GM21367 (cell line): ENCODE measurements around the gene PROB1.
"Not testable (repeated sequence)": the region's sequence is repeated elsewhere in the genome, so short reads cannot be mapped to it uniquely, and the experiment has no call there.

Source experiments
- ATAC-seq: cut with Tn5 transposase; IDR thresholded peaks from one replicate; pipeline ENCODE4 v1.9.1; 2021; ENCODE audit not compliant: unreplicated experiment

Gene PROB1

DNA sequence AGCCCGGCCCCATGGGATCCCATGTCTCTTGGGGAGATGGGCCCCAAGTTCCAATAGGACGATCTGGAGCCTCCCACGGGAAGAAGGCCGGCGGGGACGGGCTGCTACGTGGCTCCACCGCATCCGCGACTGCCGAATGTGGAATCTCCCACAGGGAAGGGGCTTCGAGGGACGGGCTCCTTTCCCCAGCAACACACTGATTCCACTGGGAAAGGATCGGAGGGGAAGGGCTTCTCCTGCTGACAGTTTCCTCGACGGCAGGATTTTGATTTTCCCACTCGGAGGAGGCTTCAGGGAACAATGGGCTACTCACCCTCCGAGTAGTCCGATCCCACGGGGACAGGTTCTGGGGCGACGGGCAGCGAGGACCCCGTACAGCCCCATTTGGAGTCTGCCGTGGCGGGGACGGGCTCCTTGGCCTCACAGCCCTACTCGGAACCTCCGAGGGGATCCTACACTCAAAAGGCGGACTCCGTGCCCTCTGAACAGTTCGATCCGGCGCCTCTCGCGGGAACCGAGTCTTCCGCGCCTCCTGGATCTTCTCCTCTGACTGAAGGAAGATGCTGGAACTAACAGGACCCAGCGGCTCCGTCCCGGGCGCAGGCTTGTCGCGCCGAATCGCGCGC, 1.3 kb downstream of the PROB1 start:
- ATAC-seq = no peak

DNA sequence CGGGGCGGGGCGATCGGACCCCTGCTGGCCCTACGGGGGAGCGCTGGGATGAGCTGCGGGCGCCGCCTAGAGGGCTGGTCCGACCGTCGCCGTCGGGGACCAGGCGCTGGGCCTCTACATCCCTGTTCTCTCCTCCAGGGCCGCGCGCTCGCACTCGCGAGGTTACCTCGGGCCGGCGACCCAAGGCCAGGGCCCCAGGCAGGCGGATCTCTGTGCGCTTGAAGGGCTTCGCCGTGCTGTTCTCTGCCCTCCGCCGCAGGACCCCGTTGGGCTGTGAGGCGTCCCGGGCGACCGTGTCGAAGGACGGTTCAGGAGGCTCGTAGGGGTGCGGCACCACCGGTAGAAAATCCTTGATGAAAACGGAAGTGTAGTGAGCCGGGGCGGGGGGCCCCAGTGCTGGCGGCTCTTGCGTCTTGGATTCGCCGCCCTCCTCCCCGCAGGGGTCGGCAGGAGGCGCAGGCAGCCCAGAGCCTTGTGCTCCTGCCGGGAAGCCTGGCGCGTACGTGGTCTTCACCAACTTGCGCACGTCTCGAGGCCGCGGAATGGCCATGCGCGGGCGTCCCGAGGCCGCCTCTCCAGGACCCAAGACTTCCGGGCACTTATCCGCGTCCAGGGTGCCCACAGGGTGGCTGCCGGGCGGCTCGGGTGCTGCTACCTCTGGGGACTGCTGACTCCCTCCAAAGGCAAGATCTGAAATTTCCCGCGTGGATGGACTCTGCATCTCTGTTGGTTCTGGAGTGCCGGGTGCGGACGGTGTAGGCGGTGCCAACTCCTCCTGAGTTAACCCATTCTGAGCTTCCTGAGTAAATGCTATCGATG, 2.0 kb downstream of the PROB1 start:
- peak; percentile 31 for ATAC-seq

DNA sequence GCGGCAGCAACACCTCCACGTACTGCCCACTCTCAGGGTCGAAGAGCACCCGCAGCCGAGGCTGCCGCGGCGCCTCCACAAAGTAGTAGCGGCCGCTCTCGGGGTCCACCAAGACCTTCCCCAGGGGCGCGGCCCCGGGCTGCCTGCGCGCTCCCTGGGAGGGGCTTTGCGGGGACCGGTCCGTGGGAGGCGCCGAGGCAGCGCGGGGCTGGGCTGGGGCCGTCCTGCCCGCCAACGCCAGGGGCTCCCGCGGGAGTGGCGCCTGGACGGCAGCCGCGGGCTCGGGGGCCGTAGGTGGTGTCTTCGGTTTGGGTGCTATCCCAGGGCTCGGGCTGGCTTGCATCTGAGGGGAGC, 2.6 kb downstream of the PROB1 start:
- ATAC-seq = peak; percentile 2

DNA sequence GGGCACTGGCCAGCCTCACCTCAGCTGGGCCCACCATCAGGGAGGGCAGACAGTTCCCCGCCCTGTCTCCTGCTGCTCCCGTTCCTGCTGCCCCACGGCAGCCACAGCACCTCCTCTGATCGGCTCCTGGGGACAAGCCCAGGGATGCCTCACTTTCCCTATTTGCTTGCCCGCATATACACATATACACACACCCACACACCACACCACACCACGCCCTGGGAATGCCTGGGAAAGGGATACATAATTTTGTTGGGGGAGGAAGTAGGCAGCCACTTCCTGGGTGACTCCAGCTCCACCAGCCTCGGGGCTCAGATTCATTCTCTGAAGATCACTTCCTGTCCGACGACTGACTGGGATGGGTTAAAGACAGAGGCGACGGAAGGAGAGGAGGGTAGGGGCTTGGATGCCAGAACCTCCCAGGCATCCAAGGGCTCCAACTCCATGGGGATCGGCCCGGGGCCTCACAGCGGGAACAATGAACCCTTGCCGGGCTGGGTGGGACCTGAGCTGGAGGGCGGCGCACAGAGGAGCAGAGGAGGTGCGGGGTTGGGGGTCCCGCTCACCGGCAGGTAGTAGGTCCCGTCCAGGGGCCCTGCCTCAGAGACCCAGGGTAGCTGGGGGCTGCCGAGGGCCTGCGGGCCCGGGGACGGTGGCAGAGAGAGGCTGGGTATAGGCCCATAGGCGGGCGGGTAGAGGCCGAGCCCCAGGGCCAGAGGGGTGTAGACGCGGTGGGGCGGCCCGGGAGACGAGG, 3.2 kb downstream of the PROB1 start:
- no peak for ATAC-seq

DNA sequence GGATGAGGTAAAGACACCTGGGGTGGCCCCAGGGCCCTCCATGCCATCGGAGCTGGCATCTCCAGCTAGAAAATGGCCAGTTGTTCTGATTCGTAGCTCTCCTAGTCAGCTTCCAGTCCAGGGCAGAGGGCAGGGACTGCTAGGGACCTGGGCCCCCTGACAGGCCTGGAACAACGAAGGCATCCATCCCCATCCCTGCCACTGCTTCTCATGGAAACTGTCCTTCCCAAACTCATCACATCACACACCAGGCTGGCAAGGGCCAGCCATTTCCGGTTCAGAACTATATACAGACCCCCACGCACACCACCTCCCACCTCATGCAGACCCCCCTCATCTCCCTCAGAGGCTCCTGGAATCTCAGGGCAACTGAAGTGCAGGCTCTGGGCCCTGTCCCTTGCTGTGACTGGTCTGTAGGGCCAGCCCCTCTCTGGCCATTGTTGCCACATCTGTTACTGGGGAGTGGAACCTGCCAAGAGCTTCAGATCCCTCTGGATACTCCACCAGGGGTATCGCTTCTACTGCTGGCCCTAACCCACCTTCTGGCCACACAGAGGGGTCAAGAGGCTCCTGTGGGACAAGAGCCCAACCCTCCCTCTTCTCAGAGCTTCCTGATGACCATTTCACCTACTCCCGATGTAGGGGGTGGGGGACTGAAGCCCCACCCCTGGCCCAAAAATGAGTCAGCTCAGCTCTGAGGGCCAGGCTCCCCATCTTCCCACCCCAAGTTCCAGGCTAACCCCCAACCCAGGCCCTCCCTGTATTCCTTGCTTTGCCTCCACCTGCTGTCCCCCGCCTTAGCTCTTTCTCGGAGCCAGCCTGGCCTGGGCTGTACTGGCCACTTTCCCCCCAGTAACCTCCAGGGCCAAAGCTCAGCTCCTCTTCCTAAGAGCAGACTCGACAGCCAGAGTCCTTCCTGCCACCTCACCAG, 4.0 kb downstream of the PROB1 start:
- no peak for ATAC-seq

DNA sequence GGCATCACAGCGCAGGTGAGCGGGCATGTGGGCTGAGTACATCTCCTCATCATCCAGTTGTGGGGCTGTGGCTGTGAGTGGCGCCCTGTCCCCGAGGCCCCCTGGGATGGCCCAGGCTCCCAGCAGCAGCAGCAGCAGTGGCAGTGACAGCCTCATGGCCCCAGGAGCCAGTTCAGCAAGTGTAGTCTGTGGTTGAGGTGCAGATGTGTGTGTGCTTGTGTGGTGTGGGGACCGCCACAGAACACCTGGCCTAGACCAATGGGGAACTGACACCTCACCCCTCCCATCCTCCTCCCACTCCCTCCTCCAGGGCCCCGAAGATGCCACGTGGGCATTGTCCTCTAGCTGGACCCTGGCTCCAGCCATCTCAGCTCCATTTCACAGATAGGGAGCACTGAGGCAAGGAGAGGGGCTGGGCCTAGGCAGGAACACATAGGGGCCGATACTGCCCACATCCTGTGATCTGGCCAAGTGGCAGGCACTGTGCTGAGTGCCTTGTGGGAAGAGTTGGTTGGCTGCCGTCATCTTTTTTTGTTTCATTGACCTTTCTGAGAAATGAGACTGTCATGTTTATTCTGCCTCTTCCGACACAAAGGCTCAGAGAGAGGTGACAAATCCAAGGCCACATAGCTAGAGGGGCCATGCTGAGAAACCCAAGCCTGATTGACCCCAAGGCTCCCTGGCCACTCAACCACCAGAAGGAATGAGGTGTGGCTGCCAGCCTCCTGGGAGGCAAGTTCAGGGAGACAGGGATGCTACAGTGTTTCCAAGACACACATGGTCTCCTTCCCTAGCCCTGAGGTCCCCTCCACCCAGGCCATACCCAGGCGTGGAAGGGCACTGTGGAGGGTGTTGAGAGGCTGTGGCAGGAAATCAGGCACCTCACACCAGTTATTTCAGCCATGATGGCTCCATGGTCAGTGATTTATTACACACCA, 4.9 kb downstream of the PROB1 start, which contains the start of gene MZB1:
Gene MZB1, minus strand, starts transcription at position 213 of the 938 bp plus-strand sequence. Its CDS starts 57 bp downstream, at position 156.
- ATAC-seq = peak; percentile 37

DNA sequence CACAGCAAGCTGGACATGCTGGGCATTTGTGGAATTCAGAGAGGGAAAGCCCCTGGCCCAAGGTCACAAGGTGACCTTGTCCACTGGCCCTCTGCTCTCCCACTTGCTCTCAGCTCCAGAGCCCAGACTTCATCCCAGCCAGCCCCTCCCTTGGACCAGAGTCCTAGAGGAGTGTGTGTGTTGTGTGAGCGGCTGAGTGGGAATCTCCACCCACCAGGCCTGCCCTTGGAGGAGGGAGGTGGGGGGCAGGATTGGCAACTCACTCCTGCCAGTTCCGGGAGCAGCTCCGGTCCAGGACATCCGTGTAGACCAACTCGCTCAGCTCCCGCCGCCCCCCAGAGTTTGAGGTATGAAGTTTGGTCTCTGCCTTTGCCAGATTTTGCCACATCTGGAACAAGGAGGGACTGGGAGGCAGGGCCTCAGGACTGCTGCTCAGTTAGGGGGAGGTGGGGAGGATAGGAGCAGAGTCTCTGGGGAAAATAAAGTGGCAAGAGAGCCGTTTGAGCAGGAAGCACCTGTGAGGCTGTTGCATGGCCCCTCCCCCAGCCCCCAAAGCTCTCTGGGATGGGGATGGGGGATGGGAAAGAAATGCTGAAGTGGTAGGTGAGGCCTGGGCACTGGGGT, 6.6 kb downstream of the PROB1 start:
- no peak for ATAC-seq

DNA sequence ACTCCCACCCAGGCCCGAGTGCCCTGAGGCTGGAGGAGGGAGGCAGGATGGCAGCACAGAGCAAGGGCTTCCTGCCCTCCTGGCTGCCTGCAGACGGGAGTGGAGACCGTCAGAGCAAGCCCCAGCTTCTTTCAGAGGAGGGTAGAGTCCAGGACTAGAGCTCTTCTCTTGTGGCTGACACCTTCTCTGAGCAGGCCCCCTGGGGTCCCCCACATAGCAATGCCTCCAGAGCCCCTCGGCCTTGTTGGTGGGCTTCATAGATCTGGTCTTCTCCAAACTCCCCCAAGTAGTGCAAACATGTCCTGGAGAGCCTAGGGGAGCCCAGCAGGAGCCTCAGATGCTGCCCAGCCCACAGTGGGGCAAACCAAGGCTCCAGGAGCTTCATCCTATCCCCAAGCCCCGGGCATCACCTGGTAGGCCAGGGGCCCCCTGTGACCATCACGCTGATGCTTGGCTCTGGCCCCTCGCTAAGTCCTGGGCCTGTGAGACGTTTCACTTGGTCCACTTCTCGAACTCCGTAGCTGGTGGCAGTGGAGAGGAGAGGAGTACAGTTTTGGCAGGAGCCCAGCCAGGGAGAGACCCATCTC, 7.2 kb downstream of the PROB1 start:
- no peak for ATAC-seq

DNA sequence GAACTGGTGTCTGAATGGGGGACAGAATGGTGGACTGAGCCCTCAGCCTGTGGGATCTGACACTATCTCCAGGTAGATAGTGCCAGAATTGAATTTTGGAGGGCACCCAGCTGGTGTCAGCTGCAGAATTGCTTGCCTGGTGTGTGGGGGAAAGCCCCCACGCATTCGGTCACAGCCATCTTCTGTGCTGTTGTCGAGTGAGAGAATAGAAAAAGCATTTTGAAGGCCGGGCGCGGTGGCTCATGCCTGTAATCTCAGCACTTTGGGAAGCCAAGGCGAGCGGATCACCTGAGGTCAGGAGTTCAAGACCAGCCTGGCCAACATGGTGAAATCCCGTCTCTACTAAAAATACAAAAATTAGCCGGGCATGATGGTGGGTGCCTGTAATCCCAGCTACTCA, 7.9 kb downstream of the PROB1 start:
- ATAC-seq = not testable (repeated sequence)

DNA sequence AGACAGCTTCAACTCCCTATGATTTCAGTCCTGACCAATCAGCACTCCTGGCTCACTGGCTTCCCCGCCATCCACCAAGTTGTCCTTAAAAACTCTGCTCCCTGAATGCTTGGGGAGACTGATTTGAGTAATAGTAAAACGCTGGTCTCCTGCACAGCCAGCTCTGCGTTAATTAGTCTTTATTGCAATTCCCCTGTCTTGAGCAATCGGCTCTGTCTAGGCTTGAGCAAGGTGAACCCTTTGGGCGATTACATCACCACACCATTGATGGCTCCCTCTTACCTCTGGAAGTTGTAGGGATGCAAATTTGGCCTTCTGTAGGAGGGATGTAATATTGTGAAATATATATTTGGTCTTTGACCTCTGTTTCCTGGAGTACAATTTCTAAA, 8.9 kb downstream of the PROB1 start:
- no peak for ATAC-seq

DNA sequence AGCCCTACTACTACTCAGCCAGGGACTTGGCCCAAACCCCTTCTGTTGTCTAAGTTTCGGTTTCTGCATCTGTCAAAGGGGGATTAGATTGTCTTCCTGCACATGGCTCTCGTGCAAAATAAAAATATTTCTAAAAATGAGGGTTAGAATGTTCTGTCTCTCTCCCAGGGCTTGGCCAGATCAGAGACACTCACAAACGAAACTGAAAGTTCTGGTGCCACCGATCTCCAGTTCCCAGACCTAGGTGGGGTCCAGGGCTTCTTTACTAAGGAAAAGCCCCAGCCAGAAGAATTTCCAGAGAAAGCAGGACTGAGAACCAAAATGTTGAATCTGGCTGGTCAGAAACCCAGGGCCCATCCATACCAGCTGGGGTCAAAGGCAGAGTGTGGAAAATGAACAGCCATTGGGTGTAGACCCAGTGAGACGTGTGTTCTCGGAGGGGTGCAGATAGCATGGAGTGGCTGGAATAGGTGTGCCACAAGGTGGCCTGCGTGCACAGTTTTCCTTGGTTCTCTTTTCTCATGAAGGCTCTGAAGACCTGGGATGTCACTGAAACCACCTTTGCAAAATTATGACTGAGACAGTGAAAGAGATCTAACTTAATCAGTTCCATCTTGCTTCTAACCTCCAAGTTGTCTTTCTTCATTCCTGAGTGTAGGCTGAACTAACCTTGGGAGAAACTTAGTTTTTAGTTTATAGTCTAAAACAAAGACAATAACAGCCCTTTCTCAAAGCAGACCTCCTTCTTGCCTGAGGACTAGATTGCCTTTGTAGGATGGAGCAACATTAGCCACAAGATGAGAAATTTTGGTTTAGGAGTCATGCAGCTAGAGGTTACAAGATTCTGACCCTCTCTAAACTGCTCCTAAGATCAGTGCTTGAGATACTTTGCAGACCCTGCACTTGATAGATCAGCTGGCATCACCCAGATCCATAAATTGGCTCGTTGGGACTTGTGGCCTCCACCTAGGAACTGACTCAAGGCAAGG, 9.5 kb downstream of the PROB1 start:
- ATAC-seq = no peak

DNA sequence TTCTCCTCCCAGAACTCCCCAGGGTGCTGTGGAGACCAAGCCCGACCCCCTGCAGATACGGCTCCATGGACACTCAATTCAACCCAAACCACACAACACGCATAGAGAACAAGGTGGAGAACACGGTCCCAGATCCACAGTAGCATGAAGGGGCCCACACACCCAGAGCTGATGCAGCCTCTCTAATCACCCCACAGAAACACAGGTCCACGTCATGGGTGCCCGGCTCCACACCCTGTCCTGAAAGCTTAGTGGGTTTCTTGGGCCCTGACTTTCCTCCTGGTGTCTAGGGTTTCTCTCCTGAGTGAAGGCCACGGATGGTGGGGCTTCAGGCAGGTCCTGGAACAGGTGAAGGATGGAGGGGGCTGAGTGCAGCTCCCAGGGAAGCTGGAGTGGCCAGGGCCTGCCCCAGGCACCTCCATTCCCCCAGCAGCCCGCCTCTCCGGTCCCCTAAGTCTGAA, 10.3 kb downstream of the PROB1 start:
- ATAC-seq = no peak

DNA sequence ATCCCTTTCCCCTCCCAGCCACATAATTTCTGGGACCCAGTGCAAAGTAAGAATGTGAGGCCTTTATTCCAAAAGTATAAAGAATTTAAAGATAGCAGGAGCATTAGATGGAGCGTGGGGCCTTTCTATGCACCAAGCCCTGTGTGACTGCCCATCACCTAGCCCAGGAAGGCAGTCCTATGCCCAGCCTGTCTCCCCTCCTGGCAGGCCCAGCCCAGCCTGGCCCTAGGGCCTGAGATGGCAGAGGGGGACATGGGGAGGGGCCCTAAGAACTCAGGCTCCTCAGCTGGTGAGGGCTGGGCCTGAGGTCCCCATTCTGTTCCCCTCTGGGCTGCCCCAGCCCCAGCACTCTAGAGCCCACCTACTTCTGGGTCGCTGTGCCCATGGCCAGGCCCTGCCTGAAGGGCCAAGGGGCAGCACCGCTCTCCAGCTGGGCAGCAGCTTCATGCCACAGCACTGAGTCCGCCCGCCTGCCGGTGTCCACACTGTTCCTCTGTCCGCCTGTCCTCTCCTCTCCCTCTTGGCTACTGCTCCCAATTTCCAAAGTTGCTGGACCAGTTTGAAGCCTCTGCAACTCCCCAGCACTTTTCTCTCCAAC, 10.8 kb downstream of the PROB1 start:
- no peak for ATAC-seq

DNA sequence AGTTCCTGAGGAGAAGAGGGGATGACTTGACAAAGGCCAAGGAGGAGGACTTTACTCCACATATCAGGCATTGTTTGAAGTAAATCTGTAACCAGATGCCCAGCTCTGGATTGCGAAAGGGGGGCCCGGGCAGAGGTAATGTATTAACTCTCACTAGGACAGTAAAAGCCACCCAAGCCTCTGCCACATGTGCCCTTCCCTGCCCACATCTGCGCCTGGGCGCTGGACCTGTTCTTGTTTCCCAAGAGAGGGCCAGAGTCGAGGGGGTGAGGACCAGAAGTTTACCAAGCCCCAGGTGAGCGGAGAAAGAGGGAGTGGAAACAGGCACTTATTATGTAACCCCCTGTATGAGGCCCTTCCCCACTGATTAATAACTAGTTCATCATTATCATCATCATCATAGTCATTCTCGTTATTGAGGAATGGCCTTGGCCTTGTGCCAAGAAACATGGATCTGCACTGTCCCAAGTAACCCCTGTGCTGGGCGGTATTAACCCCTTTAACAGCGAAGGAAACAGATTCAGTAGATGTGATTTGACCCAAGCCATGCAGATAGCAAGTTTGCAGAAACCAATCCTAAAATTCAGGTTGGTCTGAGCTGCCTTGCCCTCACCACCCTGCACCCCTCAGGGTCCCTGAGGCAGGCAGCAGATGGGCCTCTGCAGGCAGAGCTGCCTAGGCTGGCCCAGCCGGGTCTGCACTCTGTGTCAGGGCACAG, 11.5 kb downstream of the PROB1 start, which contains the start of gene SLC23A1:
Gene SLC23A1, minus strand, starts transcription at position 23 of the 718 bp plus-strand sequence. CDS start 44 bp downstream, outside the sequence.
- ATAC-seq = no peak

DNA sequence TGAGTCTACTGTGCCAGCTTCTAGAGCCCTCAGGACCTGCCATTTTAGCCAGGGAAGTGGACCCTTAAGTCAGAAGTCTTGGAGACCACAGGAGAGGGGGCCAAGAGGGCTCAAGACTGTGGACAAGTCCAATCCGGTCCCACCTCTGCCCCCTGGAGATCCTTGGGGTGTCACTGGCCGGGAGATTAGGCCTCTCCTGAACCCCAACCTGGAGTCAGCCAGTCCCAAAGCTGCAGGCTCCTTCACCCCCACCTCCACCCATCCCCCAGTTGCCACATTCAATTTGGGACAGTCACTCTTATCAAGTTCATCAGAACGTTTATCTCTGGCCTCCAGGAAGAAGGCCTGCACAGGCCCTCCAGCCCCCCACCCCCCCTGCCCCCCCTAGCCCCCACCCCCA, 12.1 kb downstream of the PROB1 start:
- ATAC-seq = no peak
